ENCODE measurements around the gene KCNJ9. TPM values are rescaled to one million over a fixed set of nuclear protein-coding genes. Genes with fewer than 3 reads are reported as not detected.

Gene KCNJ9
- total RNA-seq, result not detected
- long read RNA-seq, result 0 reads

GRCh38 chr1:160081261-160081936, at the start of gene KCNJ9:
TSS of gene KCNJ9 (plus strand) at chr1:160081538. CDS start at chr1:160084031, 2,493 bp downstream.
- Histone ChIP-seq H3K27me3 (no peaks in the 10 kb centered on the region), H3K4me1 (peaks cover 0 to 3% (median 0%) of the 10 kb centered on the region in 4 donors), H3K4me3 (no peak within 1 kb of the TSS), H3K9me3 (no peaks in the 10 kb centered on the region), H3K27ac (no peak within 1 kb of the TSS), H3K36me3 (no peaks in the 10 kb centered on the region)
- intact Hi-C loops (cut with DNase I), result loop anchor here in 1 of 2 donors (5.0 kb wide), 1 partner anchor 39 kb away; no protein-coding TSS in a partner anchor
- DNase-seq (no peak), ATAC-seq (no peak)
- WGBS (ENCODE audit: insufficient coverage, low coverage, low lambda C conversion rate, missing lambda C conversion rate), result 31% methylated on average over 5 of the region's 14 CpGs
- TF ChIP-seq CTCF (IDR thresholded peaks at IDR 0.05) (no peak), POLR2A (IDR thresholded peaks at IDR 0.05) (no peak)

GRCh38 chr1:160032165-160032820, 49.0 kb upstream of the KCNJ9 start:
- DNase-seq, result no peak
- 2% methylated on average over 18 of the region's 18 CpGs for WGBS (ENCODE audit: insufficient coverage, low coverage, low lambda C conversion rate, missing lambda C conversion rate)

GRCh38 chr1:160040476-160040875, 40.9 kb upstream of the KCNJ9 start:
- no peak for DNase-seq
- ATAC-seq, result no peak
- Histone ChIP-seq H3K4me3 (no peak overlapping the region), H3K36me3 (no peaks in the 10 kb centered on the region), H3K9me3 (no peaks in the 10 kb centered on the region), H3K27me3 (no peaks in the 10 kb centered on the region), H3K4me1 (peaks cover 0 to 2% (median 0%) of the 10 kb centered on the region in 4 donors), H3K27ac (no peak overlapping the region)
- intact Hi-C loops (cut with DNase I), result loop anchor here in 1 of 2 donors (5.0 kb wide), 1 partner anchor 42 kb away; the partner anchor contains the start of gene KCNJ9
- WGBS (ENCODE audit: insufficient coverage, low coverage, low lambda C conversion rate, missing lambda C conversion rate), result 80% methylated on average over 1 of the region's 1 CpG
- TF ChIP-seq POLR2A (IDR thresholded peaks at IDR 0.05) (no peak), CTCF (IDR thresholded peaks at IDR 0.05) (no peak)

More at GRCh38 chr1:160032165-160032820, 49.0 kb upstream of the KCNJ9 start:
- Histone ChIP-seq H3K9me3 (no peaks in the 10 kb centered on the region), H3K36me3 (no peaks in the 10 kb centered on the region), H3K27me3 (no peaks in the 10 kb centered on the region), H3K27ac (peak overlapping the region in 2 of 3 donors; percentile 31 to 36), H3K4me1 (peaks cover 0 to 17% (median 8%) of the 10 kb centered on the region in 4 donors), H3K4me3 (peak overlapping the region; percentile 80 to 90 (median 86))
- no peak for TF ChIP-seq CTCF (IDR thresholded peaks at IDR 0.05)
- no peak for TF ChIP-seq POLR2A (IDR thresholded peaks at IDR 0.05)
- peak in 3 of 4 donors; percentile 39 to 43 (median 39) for ATAC-seq
- intact Hi-C loops (cut with DNase I), result no loop called here

GRCh38 chr1:160043543-160043942, 37.8 kb upstream of the KCNJ9 start:
- no peak for TF ChIP-seq CTCF (IDR thresholded peaks at IDR 0.05)
- TF ChIP-seq POLR2A (IDR thresholded peaks at IDR 0.05), result no peak
- Histone ChIP-seq H3K4me1 (peaks cover 0 to 14% (median 0%) of the 10 kb centered on the region in 4 donors), H3K9me3 (no peaks in the 10 kb centered on the region), H3K27ac (no peak overlapping the region), H3K36me3 (no peaks in the 10 kb centered on the region), H3K4me3 (no peak overlapping the region), H3K27me3 (no peaks in the 10 kb centered on the region)
- ATAC-seq (no peak), DNase-seq (no peak)
- intact Hi-C loops (cut with DNase I), result loop anchor here in 1 of 2 donors (5.0 kb wide), 1 partner anchor 39 kb away; the partner anchor contains the start of gene KCNJ9

Measured in right lobe of liver (tissue), 6 donors.